Upper lobe of left lung (tissue), 4 donors: ENCODE data around the gene BID.

ENCODE experiments used
- EP300 ChIP-seq, 4 donors: sonication (generic); formaldehyde crosslinking; IDR thresholded peaks; one replicate each; pipeline ENCODE4 v1.5.1; 2017; ENCODE audit warnings: antibody characterized with exemption in 4 of 4, control low read depth in 2 of 4
- POLR2A ChIP-seq, 4 donors: fragments of 450-650 bp; IDR thresholded peaks; one replicate each; pipeline ENCODE4 v1.5.1; 2016 to 2017; ENCODE audit warnings: antibody characterized with exemption in 4 of 4, mild to moderate bottlenecking in 2 of 4
- POLR2AphosphoS5 ChIP-seq, 2 donors: sonication (generic); formaldehyde crosslinking; IDR thresholded peaks; one replicate each; pipeline ENCODE4 v1.5.1; 2017; ENCODE audit warnings: antibody characterized with exemption in 2 of 2
- TF ChIP-seq, protein P1 (sequence below), 6 experiments: fragments of 450-650 bp in 4 of 6; fragments of 200-600 bp in 2 of 6; sonication (generic) in 2 of 6; IDR thresholded peaks; one replicate each; pipeline ENCODE4 v1.5.1; 2016 to 2019; ENCODE audit warnings: antibody characterized with exemption in 6 of 6

DNA sequence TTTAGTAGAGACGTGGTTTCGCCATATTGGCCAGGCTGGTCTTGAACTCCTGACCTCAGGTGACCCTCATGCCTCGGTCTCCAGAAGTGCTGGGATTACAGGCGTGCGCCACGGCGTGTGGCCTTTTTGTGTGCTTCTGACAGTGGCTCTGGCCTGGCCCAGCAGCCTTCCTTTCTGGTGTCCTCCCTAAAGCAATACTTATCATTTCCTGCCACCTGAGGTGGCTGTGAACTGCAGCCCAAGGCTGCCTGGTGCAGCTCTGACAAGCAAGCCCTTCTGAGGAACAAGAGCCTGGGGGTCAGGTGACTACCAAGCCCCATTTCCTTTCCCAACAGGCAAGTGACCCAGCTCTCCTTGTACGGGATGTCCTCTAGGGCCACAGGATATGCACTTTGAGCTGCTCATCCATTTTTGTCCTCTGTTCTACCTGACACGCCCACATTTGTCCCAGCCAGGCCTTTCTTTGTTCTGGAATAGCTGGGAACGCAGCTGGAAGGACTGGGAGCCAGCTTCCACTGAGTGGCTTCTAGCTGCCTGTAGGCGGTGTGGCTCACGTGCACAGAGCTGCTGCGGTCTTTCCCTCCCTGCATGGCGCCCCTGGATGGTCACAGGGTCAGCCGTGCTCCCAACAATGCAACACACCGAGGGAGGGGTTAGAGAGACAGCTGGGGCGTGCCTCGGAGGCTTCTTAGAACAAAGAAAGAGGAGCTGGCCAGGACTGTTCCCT is 12.3 kb upstream of the BID start:
- TF ChIP-seq, protein P1, sequence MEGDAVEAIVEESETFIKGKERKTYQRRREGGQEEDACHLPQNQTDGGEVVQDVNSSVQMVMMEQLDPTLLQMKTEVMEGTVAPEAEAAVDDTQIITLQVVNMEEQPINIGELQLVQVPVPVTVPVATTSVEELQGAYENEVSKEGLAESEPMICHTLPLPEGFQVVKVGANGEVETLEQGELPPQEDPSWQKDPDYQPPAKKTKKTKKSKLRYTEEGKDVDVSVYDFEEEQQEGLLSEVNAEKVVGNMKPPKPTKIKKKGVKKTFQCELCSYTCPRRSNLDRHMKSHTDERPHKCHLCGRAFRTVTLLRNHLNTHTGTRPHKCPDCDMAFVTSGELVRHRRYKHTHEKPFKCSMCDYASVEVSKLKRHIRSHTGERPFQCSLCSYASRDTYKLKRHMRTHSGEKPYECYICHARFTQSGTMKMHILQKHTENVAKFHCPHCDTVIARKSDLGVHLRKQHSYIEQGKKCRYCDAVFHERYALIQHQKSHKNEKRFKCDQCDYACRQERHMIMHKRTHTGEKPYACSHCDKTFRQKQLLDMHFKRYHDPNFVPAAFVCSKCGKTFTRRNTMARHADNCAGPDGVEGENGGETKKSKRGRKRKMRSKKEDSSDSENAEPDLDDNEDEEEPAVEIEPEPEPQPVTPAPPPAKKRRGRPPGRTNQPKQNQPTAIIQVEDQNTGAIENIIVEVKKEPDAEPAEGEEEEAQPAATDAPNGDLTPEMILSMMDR (IDR thresholded peaks at IDR 0.05) = peak in 1 of 6 experiments; percentile 18
- TF ChIP-seq POLR2AphosphoS5 (IDR thresholded peaks at IDR 0.05) = peak; percentile 32 to 56
- TF ChIP-seq POLR2A (IDR thresholded peaks at IDR 0.05) = no peak
- peak in 2 of 4 donors; percentile 32 to 48 for TF ChIP-seq EP300 (IDR thresholded peaks at IDR 0.05)
